HG03342 (cell line): ENCODE measurements around the gene RILPL2.
"Not testable (repeated sequence)": the region's sequence is repeated elsewhere in the genome, so short reads cannot be mapped to it uniquely, and the experiment has no call there.

Experiments
- ATAC-seq: cut with Tn5 transposase; IDR thresholded peaks from one replicate; pipeline ENCODE4 v1.9.1; 2021; ENCODE audit warnings: mild to moderate bottlenecking, moderate library complexity; ENCODE audit not compliant: unreplicated experiment

The RILPL2 gene, protein sequence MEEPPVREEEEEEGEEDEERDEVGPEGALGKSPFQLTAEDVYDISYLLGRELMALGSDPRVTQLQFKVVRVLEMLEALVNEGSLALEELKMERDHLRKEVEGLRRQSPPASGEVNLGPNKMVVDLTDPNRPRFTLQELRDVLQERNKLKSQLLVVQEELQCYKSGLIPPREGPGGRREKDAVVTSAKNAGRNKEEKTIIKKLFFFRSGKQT

DNA sequence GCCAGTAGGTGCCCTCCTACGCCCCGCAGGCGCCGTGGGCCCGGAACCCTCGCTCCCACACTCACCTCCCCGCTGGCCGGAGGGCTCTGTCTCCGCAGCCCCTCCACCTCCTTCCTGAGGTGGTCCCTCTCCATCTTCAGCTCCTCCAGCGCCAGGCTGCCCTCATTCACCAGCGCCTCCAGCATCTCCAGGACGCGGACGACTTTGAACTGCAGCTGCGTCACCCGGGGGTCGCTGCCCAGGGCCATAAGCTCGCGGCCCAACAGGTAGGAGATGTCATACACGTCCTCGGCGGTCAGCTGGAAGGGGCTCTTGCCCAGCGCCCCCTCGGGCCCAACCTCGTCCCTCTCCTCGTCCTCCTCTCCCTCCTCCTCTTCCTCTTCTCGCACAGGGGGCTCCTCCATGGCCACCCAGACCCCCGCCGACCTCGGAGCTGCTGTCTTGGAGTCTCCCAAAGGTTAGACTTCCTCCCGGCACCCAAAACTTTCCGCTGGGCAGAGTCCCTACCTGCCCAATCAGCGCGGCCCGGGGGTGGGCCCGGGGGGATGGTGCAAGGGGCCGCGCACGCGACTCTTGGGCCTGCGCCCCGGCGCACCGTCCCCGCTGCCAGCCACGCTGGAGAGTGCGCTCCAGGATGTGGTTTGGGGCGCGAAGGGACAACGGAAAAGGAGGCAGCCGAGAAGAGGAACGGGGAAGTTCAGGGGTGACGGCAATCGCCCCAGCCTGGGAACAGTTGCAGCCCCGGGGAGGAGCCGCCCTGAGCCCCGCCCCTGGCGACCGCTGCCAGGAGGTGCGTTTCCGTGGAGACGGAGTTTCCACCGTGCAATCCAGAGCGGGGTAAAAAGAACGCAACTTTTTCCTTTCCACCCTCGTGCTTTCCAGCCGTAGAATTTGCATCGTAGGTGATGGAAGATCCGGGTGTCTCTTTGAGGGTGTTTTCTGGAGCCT lies at the start of gene RILPL2:
Gene RILPL2 (minus strand): TSS at position 668 of the 948 bp plus-strand sequence. CDS start 264 bp downstream, at position 404.
- peak; percentile 77 for ATAC-seq

DNA sequence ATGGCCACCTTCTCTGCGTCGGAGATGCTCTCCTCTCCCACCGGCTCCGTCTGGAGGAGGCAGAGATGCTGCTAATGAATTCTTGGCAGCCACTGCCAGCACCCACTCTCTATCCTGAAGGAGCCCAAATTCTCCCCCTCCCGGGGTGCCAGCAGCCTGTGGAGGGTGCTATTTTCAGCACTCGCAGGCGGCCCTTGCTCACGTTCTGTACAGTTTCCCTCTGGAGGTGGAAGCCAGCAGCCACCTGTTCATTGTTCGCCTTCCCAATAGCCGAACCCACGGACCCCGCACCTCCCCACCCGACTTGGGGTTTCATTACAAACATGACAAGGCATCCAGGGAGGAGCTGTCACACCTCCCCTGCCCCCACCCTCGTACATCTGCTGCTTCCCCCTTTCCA lies 49.3 kb upstream of the RILPL2 start:
- no peak for ATAC-seq

DNA sequence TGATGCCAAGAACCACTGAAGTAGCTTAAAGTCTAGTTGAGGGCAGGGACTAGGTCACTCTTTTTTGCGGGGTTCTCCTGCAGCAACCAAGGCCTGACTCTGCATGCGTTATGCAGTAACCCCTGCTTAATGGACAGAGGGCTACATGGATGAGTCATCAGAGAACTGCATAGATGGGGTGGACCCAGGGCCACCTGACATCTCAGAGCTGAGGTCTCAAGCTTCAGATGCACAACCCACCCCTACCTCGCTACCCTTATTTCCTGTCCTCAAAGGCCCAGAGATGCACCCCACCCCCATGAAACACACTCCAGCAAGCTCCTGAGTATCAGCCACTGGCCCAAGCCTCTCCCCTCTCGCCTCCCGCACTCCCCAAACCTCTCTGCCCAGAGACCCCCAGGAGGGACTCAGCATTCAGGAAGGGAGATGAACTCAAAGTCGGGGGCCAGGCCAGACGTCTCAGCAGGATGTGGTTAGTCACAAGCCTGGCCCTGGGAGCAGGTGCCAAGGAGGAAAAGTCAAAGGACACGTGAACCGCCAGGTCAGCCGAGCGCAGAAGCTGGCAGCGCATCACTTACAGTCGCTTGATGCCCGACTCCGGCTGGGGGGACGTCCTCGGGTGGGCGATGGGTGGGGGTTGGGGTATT lies 47.2 kb upstream of the RILPL2 start:
- no peak for ATAC-seq

DNA sequence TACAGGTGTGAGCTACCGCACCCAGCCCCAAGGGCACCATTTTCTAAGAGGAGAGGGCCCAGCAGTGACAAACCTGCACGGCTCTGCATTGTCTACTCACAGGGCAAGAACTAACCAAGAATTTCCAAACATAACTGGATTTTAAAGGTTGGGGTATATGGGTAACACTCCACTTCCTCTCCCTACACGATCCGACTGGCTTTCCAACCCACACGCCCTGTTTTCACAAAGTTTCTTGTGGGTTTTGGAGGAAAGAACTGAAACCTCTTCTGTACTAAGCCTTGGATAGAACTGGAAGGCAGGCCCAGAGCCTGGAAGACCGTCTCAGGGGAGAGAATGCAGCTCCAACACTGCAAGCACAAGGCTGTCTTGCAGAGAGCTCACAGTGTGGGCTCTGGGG lies 46.4 kb upstream of the RILPL2 start:
- ATAC-seq, result no peak

DNA sequence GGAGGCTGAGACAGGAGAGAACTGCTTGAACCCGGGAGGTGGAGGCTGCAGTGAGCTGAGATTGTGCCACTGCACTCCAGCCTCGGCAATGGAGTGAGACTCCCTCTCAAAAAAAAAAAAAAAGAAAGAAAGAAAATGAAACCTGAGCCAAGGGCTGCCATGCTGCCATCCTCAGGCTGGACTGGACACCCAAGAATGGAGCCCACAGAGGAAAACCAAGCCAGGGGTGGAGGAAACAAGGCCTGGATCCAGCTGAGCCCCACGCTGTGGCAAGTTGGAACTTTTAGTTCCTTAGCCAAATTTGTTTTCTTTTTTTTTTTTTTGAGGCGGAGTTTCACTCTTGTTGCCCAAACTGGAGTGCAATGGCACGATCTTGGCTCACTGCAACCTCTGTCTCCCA lies 44.8 kb upstream of the RILPL2 start:
- not testable (repeated sequence) for ATAC-seq

DNA sequence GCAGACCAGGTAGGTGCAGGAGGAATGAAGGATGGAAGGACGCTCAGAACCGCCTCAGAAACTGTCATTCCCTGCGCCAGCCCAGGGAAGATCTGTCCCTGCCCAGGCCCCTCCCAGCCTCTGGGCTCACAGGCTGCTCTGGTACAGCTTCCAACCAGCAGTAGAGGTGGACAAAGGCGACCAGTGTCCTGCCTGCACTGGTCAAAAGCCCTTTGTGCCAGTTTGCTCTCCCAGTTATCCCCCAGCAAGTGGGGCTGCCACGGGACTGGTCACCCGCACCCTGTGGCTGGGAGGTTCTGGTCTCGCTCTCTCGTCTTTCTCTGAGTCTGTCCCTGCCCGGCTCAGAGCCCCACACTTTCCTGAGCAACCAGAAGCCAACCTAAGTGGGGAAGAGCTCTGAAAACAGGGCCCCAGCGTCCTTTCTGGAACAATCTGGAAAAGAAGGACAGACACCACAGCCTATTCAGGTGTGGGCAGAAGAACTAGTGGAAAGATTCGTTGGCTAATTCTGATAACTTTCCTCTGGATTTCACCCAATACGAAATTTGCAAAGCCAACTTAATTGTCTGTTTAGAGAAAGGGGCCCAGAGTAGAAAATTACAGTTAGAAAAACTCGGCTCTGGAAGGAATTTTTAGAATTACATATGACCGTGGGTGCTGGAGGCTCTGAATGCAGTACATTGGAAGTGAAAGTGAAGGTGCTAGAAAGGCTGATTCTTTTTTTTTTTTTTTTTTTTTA lies 43.1 kb upstream of the RILPL2 start:
- ATAC-seq, result no peak

DNA sequence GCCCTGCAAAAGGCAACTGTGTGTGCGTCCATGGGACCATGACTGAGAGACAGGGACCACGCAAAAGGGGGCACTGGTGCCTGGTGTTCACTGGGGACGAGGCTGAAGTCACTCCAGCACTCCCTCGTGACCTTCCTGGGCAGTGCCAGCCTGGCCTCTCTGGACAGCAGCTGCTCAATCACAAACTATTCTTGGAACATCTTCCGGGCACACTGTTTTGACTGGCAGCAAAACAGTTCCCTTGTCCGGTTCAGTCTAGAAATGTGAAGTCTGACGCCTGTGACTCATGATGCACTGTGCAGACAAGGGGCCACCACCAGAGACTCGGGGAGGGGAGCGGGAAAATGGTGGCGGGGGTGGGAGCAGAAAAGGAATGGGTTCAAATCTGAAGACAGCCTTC lies 42.3 kb upstream of the RILPL2 start:
- ATAC-seq, result no peak

DNA sequence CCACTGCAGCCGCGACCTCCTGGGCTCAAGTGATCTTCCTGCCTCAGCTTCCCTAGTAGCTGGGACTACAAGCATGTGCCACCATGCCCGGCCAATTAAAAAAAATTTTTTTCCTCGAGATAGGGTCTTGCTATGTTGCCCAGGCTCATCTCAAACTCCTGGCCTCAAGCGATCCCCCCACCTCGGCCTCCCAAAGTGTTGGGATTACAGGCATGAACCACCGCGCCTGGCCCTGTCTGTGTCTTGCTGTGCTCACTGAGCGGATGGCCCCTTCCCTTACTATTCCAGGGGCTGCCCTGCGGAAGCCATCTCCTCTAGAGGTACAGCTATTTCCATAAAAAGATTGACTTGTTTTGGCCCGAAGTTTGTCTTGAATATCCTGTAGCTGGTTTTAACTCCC lies 41.6 kb upstream of the RILPL2 start:
- ATAC-seq, result no peak

DNA sequence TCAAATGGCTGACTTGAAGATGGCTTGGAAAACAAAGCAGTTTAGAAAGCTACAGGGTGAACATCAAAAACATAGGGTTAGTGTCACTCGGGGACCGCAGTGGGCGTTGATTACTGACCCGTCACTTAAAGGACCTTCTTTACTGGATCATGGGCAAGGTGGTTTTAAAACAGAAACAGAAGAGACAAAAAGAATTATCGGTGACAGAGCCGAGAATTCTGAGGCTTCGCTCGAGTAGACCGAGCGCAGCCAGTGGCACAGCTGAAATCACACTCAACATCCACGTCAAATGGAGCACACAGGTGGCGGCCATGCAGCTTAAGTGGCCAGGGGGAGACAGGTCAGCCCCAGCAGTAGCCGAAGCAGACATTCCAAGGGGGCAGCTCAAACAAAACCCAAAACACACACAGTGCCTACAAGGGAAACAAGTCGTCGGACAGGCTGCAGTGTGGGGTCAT lies 38.8 kb upstream of the RILPL2 start:
- ATAC-seq, result no peak

DNA sequence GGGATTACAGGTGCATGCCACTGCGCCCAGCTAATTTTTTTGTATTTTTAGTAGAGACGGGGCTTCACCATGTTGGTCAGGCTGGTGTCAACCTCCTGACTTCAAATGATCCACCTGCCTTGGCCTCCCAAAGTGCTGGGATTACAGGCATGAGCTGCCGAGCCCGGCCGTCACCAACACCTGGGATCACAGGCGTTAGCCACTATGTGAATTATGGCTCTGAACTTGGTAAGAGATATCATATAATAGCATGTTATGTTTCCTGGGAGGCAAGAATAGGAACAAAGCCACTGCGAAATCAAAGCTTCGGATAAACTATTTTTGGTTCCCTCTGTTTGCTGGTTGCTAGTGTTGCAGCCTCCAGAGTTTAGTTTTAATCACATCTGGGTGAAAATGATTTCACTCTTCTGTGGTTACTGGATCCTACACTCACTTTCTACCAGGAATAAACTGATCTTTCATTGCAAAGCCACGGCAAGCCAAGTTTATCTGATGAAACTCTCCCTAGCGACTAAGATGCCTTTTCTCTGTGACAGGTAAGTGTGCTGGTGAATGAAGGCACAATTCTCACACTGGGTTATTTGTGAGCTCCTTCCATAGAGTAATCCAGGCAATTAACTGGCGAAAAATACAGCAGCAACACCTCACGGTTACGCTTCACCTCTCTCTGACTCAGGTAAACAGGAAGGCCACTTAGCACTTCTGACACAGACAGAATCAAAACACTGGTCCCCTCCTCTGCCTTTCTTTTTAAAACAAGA lies 38.2 kb upstream of the RILPL2 start:
- ATAC-seq, result no peak

DNA sequence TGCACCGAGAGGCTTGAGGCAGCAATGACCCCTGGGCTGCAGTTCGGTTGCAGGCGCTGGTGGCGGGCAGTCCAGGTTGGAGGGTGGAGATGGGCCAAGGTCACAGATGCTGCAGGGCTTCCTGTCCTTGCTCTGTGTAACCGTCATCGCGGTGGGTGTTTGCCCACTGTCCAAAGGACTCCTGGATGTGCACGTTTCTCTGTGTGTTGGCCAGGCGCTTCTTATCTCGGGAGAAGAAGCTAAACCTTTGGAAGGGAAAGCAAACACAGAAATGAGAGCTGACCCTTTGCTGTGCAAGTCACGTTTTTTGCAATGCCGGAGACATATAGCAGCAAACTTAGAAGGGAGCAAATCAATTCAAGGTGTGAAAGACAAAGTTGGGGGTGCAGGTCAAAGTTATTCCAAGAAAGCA lies 36.0 kb upstream of the RILPL2 start:
- no peak for ATAC-seq

DNA sequence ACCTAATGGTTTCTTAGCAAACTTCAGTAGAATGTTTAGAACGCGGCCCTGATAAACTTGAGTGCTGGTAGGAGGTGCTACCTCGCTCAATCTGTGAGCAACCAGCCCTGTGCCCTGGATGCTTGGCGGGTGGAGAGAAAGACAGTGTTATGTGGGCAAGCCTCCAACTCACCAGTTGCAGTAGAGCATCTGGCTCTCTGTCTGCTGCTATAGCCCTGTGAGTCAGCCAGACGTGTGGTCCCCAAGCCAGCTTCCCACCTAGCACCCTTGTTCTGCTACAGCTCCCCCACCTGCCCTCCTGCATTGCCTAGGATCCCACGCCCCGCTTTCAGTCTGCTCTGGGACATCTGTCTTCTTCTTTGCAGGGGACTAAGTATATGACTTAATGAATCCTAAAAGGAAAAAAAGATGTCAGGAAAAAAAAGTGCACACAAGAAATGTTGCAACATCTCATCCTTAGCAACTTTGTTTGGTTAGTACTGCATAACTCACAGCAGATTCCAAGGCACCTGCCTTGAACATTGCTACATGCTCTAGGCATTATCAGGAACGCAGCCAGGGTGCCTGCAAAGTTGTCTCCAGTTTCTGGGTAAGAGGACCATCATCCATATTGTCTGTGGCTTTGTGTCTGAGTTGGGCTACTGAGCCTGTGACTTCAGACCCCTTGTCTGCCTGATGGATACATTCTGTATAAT lies 35.0 kb upstream of the RILPL2 start:
- ATAC-seq, result no peak

DNA sequence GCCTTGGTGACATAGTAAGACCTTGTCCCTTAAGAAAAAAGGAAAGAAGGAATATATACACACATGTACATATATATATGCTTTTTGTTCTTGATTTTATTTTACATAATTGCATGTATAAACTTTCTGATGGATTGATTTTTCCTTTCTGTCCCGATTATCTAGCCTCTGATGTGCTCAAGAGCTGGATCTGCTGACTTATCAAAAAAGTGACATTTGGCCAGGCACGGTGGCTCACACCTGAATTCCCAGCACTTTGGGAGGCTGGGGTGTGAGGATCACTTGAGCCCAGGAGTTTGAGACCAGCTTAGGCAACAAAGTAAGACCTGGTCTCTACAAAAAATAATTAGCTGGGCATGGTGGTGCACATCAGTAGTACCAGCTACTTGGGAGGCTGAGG lies 33.5 kb upstream of the RILPL2 start:
- no peak for ATAC-seq

DNA sequence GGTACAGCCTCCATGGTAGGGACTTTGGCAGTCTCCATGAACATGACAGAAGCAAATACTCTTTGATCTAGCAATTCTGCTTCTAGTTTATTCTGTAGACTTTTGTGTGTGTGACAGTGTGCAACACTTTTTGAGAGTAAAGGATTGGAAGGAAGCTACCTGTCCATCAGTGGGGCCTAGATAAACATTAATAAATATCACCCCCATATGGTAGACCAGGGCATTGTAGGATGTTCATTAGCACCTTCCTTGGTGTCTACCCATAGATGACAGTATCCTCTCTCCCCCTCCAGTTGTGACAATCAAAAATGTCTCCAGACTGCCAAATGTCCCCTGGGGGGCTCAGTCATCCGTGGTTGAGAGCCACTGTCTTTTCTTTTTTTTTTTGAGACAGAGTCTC lies 32.3 kb upstream of the RILPL2 start:
- ATAC-seq, result peak; percentile 75

DNA sequence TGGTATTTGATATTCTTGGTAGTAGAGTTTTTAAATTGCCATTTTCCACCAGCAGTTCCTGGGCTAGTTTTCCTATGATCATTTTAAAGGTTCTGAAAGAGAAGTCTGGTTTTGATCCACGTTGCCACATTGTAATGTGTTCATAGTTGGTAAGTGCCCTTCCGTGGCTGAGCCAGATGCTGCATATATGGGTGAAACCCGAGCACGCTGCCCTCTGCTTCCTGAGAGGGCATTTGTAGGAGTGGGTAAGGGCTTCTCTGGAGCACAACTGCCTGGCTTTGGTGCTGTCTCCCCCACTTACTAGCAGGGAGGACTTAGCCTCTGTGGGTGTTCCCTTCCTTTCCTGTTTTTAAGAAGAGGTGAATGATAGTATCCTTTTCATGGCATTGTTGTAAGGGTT lies 28.6 kb upstream of the RILPL2 start:
- ATAC-seq, result no peak

DNA sequence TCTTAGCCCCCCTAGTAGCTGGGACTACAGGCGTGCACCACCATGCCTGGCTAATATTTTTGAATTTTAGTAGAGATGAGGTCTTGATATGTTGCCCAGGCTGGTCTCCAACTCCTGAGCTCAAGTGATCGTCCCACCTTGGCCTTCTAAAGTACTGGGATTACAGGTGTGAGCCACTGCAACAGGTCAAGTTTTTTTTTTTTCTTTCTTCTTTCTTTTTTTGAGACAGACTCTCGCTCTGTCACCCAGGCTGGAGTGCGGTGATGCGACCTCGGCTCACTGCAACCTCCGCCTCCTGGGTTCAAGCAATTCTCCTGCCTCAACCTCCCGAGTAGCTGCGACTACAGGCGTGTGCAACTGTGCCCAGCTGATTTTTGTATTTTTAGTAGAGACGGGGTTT lies 26.7 kb upstream of the RILPL2 start:
- ATAC-seq, result not testable (repeated sequence)

DNA sequence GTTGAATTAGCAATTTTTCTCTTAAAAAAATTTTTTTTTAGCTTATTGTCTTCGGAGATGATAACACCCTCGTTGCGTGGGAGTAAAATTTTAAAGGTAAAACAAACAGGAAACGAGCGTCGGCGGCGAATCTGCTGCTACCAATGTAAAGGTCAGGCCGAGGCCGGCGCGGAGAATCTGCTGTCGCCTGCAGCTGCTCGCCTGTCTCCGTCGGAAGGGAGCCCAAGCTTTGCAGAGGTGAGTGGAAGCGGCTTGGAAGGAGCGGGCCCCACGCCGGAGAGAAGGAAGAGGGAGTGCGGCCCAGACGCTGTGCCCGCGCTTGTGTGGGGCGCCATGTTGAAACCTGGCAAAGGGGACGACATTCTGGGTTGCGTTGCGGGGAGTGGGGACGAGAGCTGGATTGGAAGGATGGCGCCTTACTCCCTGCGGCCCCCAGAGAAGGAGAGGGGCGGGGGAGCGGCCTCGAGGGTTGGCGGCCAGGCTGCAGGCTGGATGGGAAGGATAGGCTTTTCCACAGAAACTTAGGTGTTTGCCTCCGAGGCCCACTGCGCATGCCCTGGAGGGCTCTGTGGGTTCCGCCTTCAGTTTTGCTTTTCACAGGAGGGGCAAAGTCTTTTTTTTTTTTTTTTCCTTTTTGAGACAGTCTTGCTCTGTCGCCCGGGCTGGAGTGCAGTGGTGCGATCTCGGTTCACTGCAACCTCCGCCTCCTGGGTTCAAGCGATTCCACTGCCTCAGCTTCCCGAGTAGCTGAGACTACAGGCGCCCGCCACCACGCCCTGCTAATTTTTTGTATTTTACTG lies 21.7 kb upstream of the RILPL2 start, which contains the start of gene SNRNP35:
Gene SNRNP35 (plus strand): TSS at position 160 of the 800 bp plus-strand sequence. CDS start 7,402 bp downstream, outside the sequence.
- peak; percentile 50 for ATAC-seq

DNA sequence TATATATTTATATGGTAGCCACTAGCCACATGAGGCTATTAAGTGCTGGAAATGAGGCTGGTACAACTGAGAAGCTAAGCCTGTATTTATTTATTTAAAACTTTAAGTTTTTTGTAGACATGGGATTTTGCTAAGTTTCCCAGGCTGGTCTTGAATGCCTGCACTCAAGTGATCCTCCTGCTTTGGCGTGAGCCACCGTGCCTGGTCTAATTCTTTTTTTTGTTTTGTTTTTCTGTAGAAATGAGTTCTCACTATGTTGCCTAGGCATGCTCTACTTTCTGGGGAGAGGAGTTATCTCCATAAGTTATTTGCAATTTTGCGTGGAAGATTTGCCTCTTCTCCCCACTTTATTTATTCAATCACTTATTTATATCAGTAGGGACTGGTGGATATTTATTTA lies 16.7 kb upstream of the RILPL2 start:
- ATAC-seq, result no peak

DNA sequence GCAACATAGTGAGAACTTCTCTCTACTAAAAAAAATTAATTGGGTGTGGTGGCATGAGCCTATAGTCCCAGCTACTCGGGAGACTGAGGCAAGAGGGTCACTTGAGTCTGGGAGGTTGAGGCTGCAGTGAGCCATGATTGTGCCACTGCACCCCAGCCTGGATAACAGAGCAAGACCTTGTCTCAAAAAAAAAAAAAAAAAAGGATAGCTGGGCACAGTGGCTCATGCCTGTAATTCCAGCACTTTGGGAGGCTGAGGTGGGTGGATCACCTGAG lies 15.7 kb upstream of the RILPL2 start:
- not testable (repeated sequence) for ATAC-seq
